Measurements from ENCODE around the gene IST1.
"Not testable (repeated sequence)": the region's sequence is repeated elsewhere in the genome, so short reads cannot be mapped to it uniquely, and the experiment has no call there.

Gene IST1

DNA sequence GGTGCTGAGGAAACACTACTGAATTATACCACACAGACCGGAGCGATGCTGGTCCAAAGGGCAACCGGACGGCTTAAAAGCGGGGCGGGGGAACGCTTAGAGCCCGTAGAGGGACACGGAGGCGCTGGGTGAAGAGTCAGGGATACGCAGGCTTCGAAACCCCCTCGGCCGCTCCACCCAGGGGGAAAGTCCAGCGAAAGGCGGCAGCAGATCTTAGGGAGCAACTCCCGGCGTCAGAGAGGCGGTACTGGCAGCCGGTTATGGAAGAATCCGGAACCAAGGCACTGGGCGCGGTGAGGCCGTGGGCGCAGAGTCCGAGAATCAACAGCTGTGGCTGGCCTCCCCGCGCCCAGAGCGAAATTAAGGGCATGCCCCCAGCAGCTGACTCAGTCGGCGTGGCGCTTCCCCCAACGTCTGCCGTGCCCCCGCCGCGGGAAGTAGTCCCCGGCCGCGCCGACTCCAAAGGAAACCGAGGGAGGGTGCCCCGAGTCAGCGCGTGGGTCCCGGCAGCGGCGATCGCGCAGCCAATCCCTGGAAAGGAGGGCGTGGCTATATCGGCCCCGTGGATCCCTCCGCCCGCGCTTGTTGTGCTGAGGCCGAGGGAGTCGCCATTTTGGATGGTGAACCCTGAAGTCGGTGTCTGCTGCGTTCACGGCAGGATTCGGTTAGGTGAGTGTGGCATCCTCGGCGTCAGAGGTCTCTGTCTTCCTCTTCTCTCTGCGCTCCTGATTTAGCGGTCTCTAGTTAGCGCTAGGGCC is at the start of gene IST1:
Gene IST1 (plus strand): TSS at position 611 of the 758 bp plus-strand sequence. CDS start 20,110 bp downstream, outside the sequence.
- DNase-seq (ENCODE audit: low read depth in 3 of 3) = peak; percentile 92 to 97 (median 95)

DNA sequence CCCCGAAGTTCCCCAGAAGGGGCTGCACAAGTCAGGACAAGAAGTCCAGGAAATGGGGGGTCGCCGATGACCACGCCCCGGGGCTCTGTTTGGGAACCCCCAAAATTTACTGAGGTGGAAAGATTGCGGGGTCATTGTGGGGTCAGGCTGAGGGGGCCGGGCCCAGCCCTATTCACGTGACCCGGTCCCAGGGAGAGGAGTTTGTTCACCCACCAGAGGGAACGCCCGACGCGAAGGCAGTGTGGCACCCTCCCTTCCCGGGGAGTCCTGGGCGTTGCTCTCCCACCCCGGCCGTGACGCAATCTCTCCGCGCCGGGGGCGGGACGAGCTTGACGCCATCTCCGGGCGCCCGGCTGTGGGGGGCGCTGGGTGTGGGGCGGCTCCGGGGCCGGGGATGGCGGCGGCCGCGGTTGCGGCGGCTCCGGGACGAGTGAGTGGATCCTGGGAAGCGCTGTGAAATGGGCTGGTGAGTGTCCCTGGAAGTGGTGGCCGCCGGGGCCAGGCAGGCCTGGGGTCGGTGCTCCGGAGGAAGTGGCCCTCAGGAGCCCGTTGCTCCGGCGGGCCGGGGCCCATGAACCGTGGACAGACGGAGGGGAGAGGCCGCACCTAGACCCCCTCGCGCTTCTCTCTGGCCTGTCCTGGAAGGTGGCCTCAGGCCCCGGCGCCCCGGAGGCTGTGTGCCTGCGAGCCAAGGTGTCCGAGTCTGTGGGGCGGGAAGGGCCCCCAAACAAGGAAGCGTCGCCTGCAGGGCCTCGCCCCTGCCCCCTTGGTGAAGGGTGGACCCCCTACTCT is 49.5 kb upstream of the IST1 start, which contains the start of gene ATXN1L:
Gene ATXN1L (plus strand): TSS at position 338 of the 792 bp plus-strand sequence. CDS start 3,765 bp downstream, outside the sequence.
- DNase-seq (ENCODE audit: low read depth in 3 of 3) = peak; percentile 87 to 91 (median 90)

DNA sequence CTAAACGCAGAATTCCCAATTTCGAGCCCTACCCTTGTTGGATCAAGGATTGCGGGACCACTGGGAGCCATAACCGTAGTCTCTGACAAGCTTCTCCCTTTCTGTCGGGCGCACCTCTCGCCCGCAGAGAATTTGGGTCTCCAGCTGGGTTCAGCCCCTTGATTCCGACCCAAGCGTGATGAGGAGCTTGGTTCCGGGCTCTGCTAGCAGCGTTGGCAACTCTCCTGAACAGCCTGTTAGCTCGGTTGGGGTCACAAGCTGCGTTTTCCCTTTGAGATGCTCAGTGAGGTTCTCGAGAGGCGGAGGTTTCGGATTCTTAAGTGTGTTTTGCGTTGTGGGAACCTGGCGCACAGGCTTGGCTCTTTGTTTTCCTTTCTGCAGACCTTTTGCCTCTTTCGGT is 48.9 kb upstream of the IST1 start:
- DNase-seq (ENCODE audit: low read depth in 3 of 3) = no peak

DNA sequence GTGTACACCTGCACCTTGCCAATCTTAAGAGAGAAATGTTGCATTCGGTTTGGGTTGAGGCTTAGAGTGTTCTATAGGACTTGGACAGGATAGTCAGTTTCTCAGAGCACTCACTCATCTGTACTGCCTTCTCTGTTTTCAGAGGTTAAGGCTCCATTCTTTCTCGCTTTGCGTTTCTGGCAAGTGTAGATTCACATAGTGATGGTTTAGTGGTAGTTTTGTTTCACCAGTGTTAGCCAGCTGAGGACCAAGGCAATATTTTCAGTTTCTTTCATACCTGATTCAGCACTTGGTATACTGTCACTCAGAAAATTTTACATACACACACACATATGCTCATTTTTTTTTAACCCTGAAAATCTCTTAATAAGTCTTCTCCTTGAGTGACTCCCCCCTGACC is 48.2 kb upstream of the IST1 start:
- no peak for DNase-seq (ENCODE audit: low read depth in 3 of 3)

DNA sequence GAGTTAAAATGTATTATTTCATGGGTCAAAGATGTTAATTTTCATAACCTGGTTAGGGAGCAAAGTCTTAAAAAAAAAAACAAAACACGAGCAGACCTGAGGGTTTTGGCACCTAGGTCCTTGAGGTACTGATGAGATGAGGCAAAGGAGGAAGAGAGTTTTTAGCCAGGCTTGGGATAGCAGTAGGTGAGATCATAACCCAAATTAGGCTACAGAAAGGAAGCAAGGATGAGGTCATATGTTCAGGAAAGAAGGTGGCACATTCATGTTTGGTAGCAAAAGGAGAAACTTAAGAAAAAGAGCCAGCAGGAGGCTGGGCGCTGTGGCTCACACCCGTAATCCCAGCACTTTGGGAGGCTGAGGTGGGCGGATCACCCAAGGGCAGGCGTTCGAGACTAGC is 46.7 kb upstream of the IST1 start:
- no peak for DNase-seq (ENCODE audit: low read depth in 3 of 3)

DNA sequence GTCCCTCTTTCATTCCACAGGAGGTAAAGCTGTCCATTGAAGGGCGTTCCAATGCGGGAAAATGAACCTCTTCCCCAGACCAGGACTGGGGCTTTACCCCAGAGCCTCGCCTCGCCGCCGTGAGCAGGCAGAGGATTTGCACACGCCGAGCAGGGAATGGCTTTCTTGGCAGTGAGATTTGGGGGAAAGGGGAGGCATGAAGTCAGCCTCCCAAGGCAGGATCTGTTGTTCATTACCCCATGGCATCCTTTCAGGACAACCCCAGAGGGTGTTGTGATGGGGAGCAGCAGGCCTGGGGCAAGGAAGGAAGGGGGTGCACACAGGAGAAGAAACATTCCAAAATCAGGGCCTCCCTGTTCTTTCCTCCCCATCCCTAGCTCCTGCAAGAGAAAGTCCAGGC is 43.6 kb upstream of the IST1 start:
- DNase-seq (ENCODE audit: low read depth in 3 of 3) = no peak

DNA sequence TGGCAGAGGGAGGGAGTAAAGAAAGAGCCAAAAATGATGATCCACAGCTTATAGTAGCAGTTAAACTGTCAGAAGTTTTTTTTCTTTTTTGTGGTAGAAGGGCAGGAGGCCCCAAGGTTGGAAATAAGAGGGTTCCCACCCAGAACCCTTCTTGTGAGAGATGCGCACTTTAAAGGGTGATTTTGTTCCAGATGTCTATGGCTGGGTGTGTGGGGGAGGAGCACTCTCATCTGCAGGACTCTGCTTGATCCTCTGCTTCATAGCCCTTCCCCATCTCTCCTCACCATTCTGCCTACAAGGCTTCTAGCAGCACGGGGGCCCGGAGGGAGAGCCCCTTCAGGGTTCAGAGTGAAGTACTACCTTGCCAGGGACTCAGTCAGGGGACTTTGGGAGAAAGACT is 43.2 kb upstream of the IST1 start:
- DNase-seq (ENCODE audit: low read depth in 3 of 3) = no peak

DNA sequence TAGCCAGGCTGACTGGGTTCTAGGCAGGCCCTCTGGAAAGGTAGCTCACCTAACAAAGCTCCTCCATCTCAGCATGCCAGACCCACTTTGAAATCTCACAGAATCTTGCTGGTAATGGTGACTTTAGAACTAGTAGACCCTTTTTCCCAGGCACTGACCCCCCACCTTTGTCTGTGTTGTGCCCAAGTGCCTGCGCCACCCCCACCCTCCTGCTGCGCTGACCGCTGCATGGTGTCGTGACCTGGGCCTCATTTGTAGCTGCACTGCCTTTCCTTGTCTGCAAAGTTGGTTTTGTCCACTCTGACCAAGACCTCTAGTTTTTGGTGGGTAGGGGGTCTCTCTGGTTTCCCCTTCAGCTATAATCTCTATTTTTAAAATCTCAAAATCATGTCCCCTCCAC is 42.8 kb upstream of the IST1 start:
- DNase-seq (ENCODE audit: low read depth in 3 of 3) = no peak

DNA sequence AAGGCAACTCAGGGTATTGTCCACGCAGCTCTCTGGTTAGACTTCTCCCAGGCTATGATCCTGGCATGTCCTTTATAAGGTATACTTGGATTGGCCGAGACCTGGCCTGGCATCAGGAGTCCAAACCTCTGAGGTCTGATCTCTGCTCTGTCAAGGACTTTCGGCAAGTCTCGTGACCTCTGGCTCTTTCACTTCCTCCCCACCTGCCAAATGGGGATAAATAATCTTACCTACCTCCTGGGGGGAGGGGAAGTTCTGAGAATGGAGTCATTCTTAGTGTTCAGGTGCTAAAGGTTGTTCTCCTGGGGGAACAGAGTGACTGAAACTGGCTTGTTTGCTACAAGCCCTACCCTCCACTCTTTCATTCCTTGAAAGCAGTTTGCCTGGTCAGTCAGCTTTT is 41.9 kb upstream of the IST1 start:
- DNase-seq (ENCODE audit: low read depth in 3 of 3) = no peak

DNA sequence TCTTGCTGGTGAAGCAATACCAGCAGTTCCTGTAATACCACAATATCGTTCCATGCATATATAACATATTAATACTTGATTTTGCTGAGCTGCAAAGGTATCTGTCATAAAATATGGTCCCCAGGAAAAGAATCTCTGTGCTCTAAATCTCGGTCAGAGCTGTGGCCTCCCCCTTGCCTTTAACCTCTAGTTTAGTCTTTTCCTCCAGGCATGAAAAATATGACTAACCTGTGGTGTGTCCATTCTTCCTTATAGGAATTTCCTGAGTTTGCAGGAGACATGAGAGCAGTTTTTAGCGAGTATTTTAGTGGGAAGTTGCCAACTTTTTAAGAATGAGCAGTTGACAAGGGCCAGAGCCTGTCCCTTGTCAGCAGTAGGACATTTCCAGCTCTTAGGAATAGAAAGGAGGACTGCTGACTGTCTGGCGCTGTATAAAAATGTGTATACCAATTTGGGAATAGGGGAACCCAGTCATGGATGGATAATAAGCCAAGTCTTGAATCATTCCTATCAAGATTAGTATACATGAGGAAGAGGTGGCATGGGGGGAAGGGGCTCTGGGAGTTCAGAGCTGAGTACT is 40.9 kb upstream of the IST1 start:
- no peak for DNase-seq (ENCODE audit: low read depth in 3 of 3)

DNA sequence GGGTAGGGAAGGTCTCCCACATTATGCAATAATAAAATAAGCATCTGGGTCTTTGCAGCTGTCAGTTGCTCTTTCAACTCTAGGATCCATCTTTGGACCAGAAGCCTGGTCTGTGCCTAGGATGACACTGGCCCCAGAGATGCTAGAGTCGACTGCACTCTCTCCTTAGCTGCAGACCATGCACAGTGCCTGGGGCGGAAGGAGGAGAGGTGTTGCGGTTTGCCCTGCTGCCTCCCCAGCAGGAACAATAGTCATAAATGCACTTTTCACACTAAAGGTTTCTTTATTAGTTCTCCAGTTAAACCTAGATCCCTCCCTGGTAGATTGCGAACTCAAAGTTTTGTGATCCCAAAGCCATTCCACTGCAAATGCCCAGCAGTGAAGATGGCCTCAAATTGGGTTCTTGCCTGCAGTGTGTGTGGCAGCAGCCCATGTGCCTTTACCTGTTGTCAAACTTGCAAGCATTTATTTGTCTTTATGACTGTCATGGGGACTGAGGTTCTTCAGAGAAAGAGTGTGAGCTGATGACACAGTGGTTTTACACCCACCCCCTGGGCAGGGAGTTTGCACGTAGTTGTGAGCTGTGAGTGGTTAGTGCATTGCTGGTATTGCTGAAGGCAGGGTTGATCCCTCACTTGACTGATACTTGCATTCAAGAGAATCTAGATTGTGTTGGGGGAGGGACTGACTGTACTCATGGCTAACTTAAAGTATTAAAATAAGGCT is 39.2 kb upstream of the IST1 start:
- no peak for DNase-seq (ENCODE audit: low read depth in 3 of 3)

DNA sequence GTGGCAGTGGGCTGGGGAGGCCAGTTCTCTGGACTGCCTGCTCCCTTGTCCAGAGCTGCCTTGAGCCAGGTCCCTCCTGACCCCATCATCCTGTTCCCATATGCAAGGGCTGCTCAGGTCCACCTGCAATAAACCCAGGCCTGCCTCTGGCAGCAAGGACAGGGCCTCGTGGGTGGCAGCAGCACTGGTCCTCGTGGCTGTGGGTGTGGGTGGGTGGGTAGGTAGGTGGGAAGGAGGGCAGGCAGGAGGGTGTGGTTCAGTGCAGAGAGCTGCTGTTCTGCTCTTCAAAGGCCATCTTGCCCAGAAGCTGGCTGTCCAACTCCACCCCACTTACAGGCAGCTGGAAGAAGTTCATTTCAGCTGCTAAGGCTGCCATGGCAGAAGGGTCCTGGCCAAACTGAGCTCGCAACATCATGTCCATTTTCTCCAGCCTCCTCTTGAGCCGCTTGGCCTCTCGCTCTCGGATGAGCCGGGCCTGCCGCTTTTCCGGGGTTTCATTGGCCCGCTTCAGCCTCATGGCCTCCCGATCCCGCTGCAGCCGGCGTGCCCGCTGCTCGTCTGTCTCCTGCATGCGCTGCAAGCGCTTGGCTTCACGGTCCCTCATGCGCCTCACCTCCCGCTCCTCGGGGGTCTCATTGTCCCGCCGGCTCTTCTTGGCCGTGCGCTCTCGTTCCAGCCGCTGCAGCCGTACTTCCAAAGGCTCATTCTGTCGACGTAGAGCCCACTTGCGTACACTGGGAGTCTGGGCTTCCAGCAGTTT is 35.4 kb upstream of the IST1 start:
- no peak for DNase-seq (ENCODE audit: low read depth in 3 of 3)

DNA sequence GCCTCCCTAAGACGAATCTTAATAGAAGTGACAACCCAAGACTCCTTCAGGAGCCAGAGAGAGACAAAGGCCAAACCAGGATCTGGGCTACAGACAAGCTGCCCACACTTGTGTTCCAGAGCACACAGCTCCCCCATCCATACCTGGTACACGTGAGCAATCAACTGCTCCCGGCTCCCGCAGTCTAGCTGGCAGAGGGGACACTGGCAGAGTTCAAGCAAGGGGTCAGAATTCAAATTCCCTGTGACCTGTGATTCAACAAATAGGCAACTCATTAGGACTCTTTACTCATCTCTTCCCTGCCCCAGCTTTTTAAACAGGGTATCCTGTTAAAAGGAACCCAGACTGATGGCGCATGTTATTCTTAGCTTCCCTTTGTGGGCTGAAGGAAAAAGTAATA is 31.3 kb upstream of the IST1 start:
- DNase-seq (ENCODE audit: low read depth in 3 of 3) = no peak

DNA sequence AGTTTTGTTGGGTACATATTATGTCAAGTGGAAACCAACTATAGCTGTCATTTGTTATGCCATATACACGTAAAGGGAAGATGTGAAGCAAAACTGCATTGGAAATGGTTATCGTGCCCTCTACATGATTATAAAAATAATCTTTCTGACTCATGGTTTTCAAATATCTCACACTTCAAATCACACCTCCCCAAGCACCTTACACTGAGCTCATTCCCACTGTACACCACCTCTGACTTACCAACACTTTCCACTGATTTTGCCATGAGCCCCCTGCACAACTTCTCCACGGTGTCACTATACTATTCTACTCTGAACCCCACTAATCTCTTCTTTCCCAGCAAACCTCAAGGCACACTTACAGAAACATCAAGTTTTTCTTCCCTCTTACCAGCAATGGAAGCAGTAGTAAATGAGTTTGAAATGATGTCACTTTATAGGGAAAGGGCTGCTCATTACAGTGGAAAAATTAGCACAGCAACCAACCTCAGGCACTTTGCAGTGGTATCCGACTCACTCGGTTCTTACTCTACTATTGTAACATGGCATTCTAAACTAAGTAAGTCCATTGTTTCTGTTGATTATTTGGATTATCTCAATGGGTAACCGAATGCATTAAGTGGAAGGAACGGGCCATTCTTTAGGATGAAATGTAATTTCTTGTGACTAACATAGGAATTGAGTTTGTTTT is 30.0 kb upstream of the IST1 start:
- DNase-seq (ENCODE audit: low read depth in 3 of 3) = no peak

DNA sequence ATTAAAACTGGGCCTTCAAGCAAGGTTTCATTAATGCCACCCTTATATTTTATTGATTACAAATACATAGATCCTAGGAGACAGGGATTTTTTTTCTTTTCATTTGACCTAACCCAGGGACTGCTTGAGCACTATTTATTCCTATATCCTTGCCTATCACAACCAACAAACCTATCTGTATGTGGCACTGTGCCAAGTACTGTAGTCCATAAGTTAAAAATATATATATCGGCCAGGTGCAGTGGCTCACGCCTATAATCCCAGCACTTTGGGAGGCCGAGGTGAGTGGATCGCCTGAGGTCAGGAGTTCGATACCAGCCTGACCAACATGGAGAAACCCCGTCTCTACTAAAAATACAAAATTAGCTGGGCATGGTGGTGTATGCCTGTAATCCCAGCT is 28.2 kb upstream of the IST1 start:
- DNase-seq (ENCODE audit: low read depth in 3 of 3) = not testable (repeated sequence)

DNA sequence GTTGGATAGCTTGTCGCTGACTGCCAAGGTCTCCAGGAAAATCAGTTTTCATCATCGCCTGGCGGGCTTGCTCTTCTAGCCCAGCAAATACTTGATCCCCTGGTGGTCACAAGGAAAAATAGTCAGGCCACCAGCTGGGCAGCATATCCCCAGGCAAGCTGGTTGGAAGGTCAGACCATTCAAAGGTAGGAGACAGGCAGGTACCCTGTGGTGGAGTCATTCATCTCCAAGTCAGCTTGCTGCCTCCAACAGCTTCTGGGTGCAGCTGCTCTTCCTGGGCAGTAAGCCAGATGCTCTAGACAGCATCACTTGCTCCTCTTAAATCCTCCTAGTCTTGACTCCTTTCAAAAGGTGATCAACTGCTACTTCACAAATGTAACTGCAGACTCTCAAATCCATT is 27.4 kb upstream of the IST1 start:
- no peak for DNase-seq (ENCODE audit: low read depth in 3 of 3)

DNA sequence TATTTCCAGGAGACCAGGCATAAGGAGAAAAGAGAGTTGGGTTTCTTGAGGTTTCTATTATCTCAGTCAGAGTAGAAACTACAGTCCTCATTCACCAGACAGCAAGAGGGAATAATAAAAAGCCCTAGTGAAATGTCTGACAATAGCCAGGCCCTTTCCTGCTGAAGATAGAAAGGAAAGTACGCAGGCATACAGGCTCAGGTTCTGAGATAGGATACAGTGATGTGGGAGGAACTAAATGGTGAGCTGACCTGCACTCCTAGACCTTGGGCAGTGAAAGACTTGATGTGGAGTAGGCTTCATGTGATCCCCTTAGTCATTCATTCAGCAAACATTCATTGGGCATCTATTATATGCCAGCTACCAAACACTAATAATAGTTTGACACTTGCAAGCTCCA is 26.2 kb upstream of the IST1 start:
- no peak for DNase-seq (ENCODE audit: low read depth in 3 of 3)

DNA sequence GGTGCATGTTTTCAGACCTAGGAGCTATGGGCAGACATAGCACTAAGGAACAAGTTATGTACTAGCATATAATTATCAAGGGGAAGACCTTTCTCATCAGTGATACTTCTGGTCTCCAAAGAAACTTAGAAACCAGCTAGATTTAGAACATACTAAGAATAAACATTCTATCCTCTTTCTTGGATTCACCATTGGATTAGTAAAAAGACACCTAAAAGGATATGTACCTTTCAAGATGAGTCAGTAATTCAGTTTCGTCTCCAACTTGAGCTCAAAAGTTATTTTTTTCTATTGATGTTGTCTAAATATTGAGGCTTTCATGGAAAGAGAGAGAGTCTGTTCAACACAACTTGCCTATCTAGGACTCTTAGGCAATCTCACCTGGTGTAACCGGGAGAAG is 24.5 kb upstream of the IST1 start:
- no peak for DNase-seq (ENCODE audit: low read depth in 3 of 3)

DNA sequence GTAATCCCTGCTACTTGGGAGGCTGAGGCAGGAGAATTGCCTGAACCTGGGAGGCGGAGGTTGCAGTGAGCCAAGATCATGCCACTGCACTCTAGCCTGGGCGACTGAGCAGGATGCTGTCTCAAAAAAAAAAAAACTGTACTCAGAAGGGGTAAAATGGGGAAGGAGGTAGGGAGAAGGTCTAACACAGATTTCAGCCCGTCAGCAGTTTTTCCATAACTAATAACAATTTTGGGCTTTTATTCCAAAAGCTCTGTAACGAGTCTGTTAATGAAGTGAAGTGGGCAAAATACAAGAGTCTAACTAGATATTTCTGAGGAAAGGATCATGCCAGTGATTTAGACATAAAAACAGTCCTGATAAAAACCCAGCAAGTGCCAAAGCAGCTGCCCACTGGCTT is 22.1 kb upstream of the IST1 start:
- DNase-seq (ENCODE audit: low read depth in 3 of 3) = no peak

DNA sequence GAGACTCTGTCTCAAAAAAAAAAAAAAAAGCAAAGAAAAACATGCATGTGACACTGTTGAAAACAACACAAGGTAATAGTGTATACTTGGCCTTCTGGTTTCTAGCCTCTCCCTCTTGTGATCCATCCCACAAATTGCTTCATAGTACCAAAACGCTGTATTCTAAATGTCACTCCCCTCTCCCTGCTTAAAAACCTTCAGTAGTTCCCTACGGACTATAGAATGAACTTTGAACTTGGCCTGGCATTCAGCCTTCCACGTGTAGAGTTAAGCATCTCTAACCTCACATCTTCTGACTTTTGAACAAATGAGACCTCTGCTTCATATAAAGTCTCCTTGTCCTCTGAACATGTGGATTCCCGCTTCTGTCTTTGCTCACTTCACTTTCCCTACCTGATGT is 16.4 kb upstream of the IST1 start:
- DNase-seq (ENCODE audit: low read depth in 3 of 3) = no peak

DNA sequence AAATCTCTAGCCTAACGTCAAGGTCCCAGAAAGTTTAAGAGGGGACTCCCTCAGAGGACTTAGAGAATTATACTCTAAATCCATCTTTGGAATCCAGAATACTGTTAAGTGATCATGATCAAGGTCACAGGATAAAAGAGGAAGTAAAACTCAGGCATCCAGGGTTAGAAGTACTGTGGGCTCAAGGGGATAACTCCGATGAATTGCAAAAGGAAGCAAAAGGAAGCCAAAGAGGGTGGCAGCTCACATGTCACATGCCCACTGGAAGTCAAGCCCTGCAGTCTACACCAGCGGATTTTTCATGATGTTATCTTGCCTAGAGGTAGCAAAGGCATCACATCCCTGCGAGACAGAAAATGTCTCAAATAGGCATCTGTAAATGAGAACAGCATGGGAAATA is 15.2 kb upstream of the IST1 start:
- DNase-seq (ENCODE audit: low read depth in 3 of 3) = no peak

Data from stimulated activated CD4-positive, alpha-beta T cell treated with anti-CD3 and anti-CD28 coated beads, TNF-alpha, amount 100 ng/mL, for 4 hours (primary cell).